DMS 273 (cell line): Measurements from ENCODE around the gene NR4A2.

Source experiments
- DNase-seq: peaks from one replicate; lab custom pipeline; 2025; ENCODE audit not compliant: unreplicated experiment; lab: John Stamatoyannopoulos, UW

Gene NR4A2

GRCh38 chr2:156340377-156340776 lies 7.9 kb upstream of the NR4A2 start:
- DNase-seq: peak; percentile 6

- no peak for DNase-seq
Observed at GRCh38 chr2:156339865-156340264, 7.3 kb upstream of the NR4A2 start.

GRCh38 chr2:156339110-156339847 lies 6.8 kb upstream of the NR4A2 start:
- DNase-seq: peak; percentile 39

- DNase-seq: no peak
Observed at GRCh38 chr2:156338578-156338977, 6.1 kb upstream of the NR4A2 start.

- peak; percentile 91 for DNase-seq
Observed at GRCh38 chr2:156334496-156335478, 2.3 kb upstream of the NR4A2 start.

GRCh38 chr2:156333951-156334495 lies 1.5 kb upstream of the NR4A2 start:
- peak; percentile 89 for DNase-seq

- DNase-seq: no peak
Observed at GRCh38 chr2:156333274-156333950, 891 bp upstream of the NR4A2 start.

GRCh38 chr2:156332284-156332533 lies 312 bp downstream of the NR4A2 start:
- no peak for DNase-seq

- peak; percentile 78 for DNase-seq
Observed at GRCh38 chr2:156331572-156332283, 793 bp downstream of the NR4A2 start.

- no peak for DNase-seq
Observed at GRCh38 chr2:156329927-156330726, 2.4 kb downstream of the NR4A2 start.

- no peak for DNase-seq
Observed at GRCh38 chr2:156329031-156329926, 3.2 kb downstream of the NR4A2 start.

GRCh38 chr2:156327835-156328695 lies 4.5 kb downstream of the NR4A2 start:
- no peak for DNase-seq

GRCh38 chr2:156326526-156327095 lies 5.9 kb downstream of the NR4A2 start:
- no peak for DNase-seq

- no peak for DNase-seq
Observed at GRCh38 chr2:156325688-156326525, 6.6 kb downstream of the NR4A2 start.

GRCh38 chr2:156323754-156324153 lies 8.8 kb downstream of the NR4A2 start:
- no peak for DNase-seq

- no peak for DNase-seq
Observed at GRCh38 chr2:156322686-156323231, 9.8 kb downstream of the NR4A2 start.
